ENCODE data around the gene SOX1. TPM values are rescaled to one million over a fixed set of nuclear protein-coding genes. Genes with fewer than 3 reads are reported as not detected.

SOX1 gene
- total and polyA plus RNA-seq, 10 of the 15 experiments (the other 5 are each of a cell fraction or from before 2014, with no cell fraction given), result not detected

GRCh38 chr13:112032186-112032993 is 34.6 kb upstream of the SOX1 start:
- POLR2A ChIA-PET, result no interaction called here
- FAIRE-seq (no peak), DNase-seq (ENCODE audit: low read depth, low spot score) (no peak), ATAC-seq (no peak)
- SMC1A ChIA-PET (ENCODE audit: uncharacterized antibody, unreplicated experiment), result no interaction called here
- intact Hi-C loops (cut with micrococcal nuclease; ENCODE audit: unreplicated experiment), result no loop called here
- RAD21 ChIA-PET (ENCODE audit: unreplicated experiment), result no interaction called here
- Histone ChIP-seq H3K4me1 (ENCODE audit: control insufficient read depth, insufficient read depth, low read length) (no peaks in the 10 kb centered on the region), H3K27ac (ENCODE audit: control insufficient read depth, insufficient read depth) (no peak overlapping the region), H3K79me2 (ENCODE audit: control insufficient read depth, insufficient read depth, low read length) (no peaks in the 10 kb centered on the region), H2AFZ (ENCODE audit: control insufficient read depth, low read depth, low read length) (no peak overlapping the region), H3K4me2 (ENCODE audit: control insufficient read depth, insufficient read depth) (no peak overlapping the region), H3K9me3 (replicated peaks; ENCODE audit: control insufficient read depth, insufficient read depth, low read length) (no peaks in the 10 kb centered on the region; the same call in 2 of the 3 replicates), H3K9ac (ENCODE audit: control insufficient read depth, insufficient read depth, low read length) (no peak overlapping the region), H3K27me3 (replicated peaks in 1 of 2; ENCODE audit: control insufficient read depth in 2 of 2, insufficient read depth in 2 of 2, low read length in 1 of 2) (no peaks in the 10 kb centered on the region), H4K20me1 (ENCODE audit: control insufficient read depth, insufficient read depth) (no peaks in the 10 kb centered on the region), H3K4me3 (no peak overlapping the region), H3K36me3 (ENCODE audit: control insufficient read depth in 2 of 2, insufficient read depth in 2 of 2, low read length in 1 of 2) (no peaks in the 10 kb centered on the region)
- no peak for TF ChIP-seq MEF2A (IDR thresholded peaks at IDR 0.05; ENCODE audit: insufficient read depth, low read depth, low read length)
- no peak for TF ChIP-seq BACH1 (IDR thresholded peaks at IDR 0.05; ENCODE audit: borderline replicate concordance)
- no peak for TF ChIP-seq ZNF24 (IDR thresholded peaks at IDR 0.05)
- TF ChIP-seq BCL11A (IDR thresholded peaks at IDR 0.05; ENCODE audit: low read depth, low read length), result no peak
- no peak for TF ChIP-seq BRCA1 (IDR thresholded peaks at IDR 0.05; ENCODE audit: low read depth, low read length)
- no peak for TF ChIP-seq WRNIP1 (IDR thresholded peaks at IDR 0.05; ENCODE audit: borderline replicate concordance, low read depth, low read length)
- TF ChIP-seq, protein P1, sequence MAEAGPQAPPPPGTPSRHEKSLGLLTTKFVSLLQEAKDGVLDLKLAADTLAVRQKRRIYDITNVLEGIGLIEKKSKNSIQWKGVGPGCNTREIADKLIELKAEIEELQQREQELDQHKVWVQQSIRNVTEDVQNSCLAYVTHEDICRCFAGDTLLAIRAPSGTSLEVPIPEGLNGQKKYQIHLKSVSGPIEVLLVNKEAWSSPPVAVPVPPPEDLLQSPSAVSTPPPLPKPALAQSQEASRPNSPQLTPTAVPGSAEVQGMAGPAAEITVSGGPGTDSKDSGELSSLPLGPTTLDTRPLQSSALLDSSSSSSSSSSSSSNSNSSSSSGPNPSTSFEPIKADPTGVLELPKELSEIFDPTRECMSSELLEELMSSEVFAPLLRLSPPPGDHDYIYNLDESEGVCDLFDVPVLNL (IDR thresholded peaks at IDR 0.05; ENCODE audit: low read depth, low read length), result no peak
- TF ChIP-seq KAT2A (conservative IDR thresholded peaks at IDR 0.05; ENCODE audit: control insufficient read depth, low read depth, low read length), result no peak
- no peak for TF ChIP-seq ELK1 (IDR thresholded peaks at IDR 0.05; ENCODE audit: low read depth, low read length)
- no peak for TF ChIP-seq EP300 (IDR thresholded peaks at IDR 0.05; ENCODE audit: borderline replicate concordance in 1 of 2, control insufficient read depth in 1 of 2, low read depth in 2 of 2, low read length in 2 of 2)
- no peak for TF ChIP-seq BCL3 (IDR thresholded peaks at IDR 0.05; ENCODE audit: borderline replicate concordance, insufficient read depth, low read depth, low read length, poor library complexity, severe bottlenecking)
- no peak for TF ChIP-seq NFYB (IDR thresholded peaks at IDR 0.05; ENCODE audit: insufficient read depth, low read depth, low read length)
- TF ChIP-seq TAF1 (IDR thresholded peaks at IDR 0.05; ENCODE audit: borderline replicate concordance, low read depth, low read length), result no peak
- TF ChIP-seq, protein P2, sequence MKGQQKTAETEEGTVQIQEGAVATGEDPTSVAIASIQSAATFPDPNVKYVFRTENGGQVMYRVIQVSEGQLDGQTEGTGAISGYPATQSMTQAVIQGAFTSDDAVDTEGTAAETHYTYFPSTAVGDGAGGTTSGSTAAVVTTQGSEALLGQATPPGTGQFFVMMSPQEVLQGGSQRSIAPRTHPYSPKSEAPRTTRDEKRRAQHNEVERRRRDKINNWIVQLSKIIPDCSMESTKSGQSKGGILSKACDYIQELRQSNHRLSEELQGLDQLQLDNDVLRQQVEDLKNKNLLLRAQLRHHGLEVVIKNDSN (IDR thresholded peaks at IDR 0.05; ENCODE audit: borderline replicate concordance, extremely low read length, insufficient read depth, low read depth, low read length), result no peak
- TF ChIP-seq SUPT20H (IDR thresholded peaks at IDR 0.05; ENCODE audit: borderline replicate concordance, control insufficient read depth, low read depth, low read length), result no peak
- no peak for TF ChIP-seq POLR2A (IDR thresholded peaks at IDR 0.05; ENCODE audit: low read depth, low read length)
- TF ChIP-seq RAD51 (IDR thresholded peaks at IDR 0.05), result no peak
- TF ChIP-seq TCF12 (IDR thresholded peaks at IDR 0.05; ENCODE audit: low read depth, low read length), result no peak
- no peak for TF ChIP-seq MTA3 (IDR thresholded peaks at IDR 0.05; ENCODE audit: borderline replicate concordance, low read length)
- in situ Hi-C loops (cut with MboI), result no loop called here
- CTCF ChIA-PET, result no interaction called here
- BruUV-seq (replicated peaks), result no TSS peak
- 21% methylated on average over 18 of the region's 18 CpGs for WGBS (ENCODE audit: insufficient coverage, insufficient replicate concordance, low lambda C conversion rate, missing lambda C conversion rate)
